Fibroblast of the aortic adventitia (primary cell): ENCODE data around the gene ALOX12. TPM values are rescaled to one million over a fixed set of nuclear protein-coding genes. Genes with fewer than 3 reads are reported as not detected.

ENCODE experiments used
- DNase-seq: peaks from one replicate; pipeline ENCODE4 v3.0.0-alpha.2; 2010; ENCODE audit warnings: low read depth
- H3K4me3 ChIP-seq: 2 replicates; pipeline ENCODE4 v1.5.1; 2011; ENCODE audit warnings: low read depth, mild to moderate bottlenecking, control low read depth, low read length, moderate library complexity
- total RNA-seq: library from RNA; depleted of rRNA; stranded (reverse); fragments of >200 nt; gene quantifications from 2 replicates; pipeline ENCODE4 v1.2.3, GENCODE V29; 2012; ENCODE audit warnings: low replicate concordance
- TF ChIP-seq, protein P1 (sequence below): IDR thresholded peaks from 2 replicates; pipeline ENCODE4 v1.5.1; 2011; ENCODE audit warnings: mild to moderate bottlenecking, low read length, control low read depth, inconsistent platforms; ENCODE audit not compliant: insufficient read depth

Gene ALOX12
- total RNA-seq, 1 donor, result not detected

- TF ChIP-seq, protein P1, sequence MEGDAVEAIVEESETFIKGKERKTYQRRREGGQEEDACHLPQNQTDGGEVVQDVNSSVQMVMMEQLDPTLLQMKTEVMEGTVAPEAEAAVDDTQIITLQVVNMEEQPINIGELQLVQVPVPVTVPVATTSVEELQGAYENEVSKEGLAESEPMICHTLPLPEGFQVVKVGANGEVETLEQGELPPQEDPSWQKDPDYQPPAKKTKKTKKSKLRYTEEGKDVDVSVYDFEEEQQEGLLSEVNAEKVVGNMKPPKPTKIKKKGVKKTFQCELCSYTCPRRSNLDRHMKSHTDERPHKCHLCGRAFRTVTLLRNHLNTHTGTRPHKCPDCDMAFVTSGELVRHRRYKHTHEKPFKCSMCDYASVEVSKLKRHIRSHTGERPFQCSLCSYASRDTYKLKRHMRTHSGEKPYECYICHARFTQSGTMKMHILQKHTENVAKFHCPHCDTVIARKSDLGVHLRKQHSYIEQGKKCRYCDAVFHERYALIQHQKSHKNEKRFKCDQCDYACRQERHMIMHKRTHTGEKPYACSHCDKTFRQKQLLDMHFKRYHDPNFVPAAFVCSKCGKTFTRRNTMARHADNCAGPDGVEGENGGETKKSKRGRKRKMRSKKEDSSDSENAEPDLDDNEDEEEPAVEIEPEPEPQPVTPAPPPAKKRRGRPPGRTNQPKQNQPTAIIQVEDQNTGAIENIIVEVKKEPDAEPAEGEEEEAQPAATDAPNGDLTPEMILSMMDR, result no peak
- no peak for DNase-seq
- H3K4me3 ChIP-seq, result no peak overlapping the region
Observed at GRCh38 chr17:6994118-6994598, 1.7 kb upstream of the ALOX12 start.

- DNase-seq, result no peak
- no peak overlapping the region for H3K4me3 ChIP-seq
- TF ChIP-seq, protein P1, result no peak
Observed at GRCh38 chr17:6994666-6995256, 1.1 kb upstream of the ALOX12 start.

GRCh38 chr17:6996256-6997011 lies 585 bp downstream of the ALOX12 start:
- no peak overlapping the region for H3K4me3 ChIP-seq
- TF ChIP-seq, protein P1, result no peak
- no peak for DNase-seq

- DNase-seq, result no peak
- H3K4me3 ChIP-seq, result no peak overlapping the region
- TF ChIP-seq, protein P1, result no peak
Observed at GRCh38 chr17:6997171-6997570, 1.3 kb downstream of the ALOX12 start.

- no peak overlapping the region for H3K4me3 ChIP-seq
- DNase-seq, result no peak
- TF ChIP-seq, protein P1, result no peak
Observed at GRCh38 chr17:6998855-6999508, 3.1 kb downstream of the ALOX12 start.

DNA sequence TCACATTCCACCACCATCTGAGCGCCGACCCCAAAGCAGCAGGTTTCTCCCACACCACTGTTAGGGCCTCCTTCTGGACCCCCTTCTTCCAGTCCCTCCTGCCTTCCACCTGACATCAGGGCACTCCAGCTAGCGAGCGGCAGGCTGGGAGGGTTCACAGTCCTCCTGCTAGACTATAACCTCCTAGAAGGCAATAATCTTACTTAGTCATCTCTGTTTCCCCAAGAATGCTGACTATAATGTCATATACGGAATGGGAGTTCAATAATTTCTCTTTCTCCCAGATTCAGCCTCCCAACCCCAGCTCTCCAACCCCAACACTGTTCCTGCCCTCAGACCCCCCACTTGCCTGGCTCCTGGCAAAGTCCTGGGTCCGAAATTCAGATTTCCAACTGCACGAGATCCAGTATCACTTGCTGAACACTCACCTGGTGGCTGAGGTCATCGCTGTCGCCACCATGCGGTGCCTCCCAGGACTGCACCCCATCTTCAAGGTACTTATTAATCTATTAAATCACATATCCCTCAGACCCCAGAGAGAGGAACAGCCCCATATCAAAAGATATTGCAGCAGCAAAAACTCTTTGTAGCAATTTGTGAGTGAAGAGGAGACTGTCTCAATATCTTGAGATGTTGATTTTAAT lies 5.6 kb downstream of the ALOX12 start:
- H3K4me3 ChIP-seq, result no peak overlapping the region
- TF ChIP-seq, protein P1, result peak; percentile 70
- peak; percentile 41 for DNase-seq
